Cardiac fibroblast (primary cell): ENCODE results near the gene MCIDAS.

Experiments
- DNase-seq, 2 donors: peaks; one replicate each; pipeline versions ENCODE4 v3.0.0 to v3.0.0-alpha.2; 2010; ENCODE audit warnings: low read depth in 2 of 2
- H3K4me3 ChIP-seq, 2 donors: replicated peaks in 1 of 2; 1 replicate in 1 of 2; 2 replicates in 1 of 2; pipeline ENCODE4 v1.5.1; 2011; ENCODE audit warnings: low read depth in 2 of 2, low read length in 2 of 2, mild to moderate bottlenecking in 2 of 2, moderate library complexity in 1 of 2
- CTCF ChIP-seq: IDR thresholded peaks from one replicate; pipeline ENCODE4 v1.5.1; 2011; ENCODE audit warnings: low read depth, mild to moderate bottlenecking, low read length, inconsistent platforms

Gene MCIDAS

GRCh38 chr5:55234121-55234700, 7.1 kb upstream of the MCIDAS start:
- peak overlapping the region; percentile 51 to 53 for H3K4me3 ChIP-seq
- DNase-seq: peak in 1 of 2 donors; percentile 37
- no peak for TF ChIP-seq CTCF

GRCh38 chr5:55232985-55233928, 6.1 kb upstream of the MCIDAS start, which contains the start of gene CCNO:
TSS of gene CCNO (minus strand) at chr5:55233608. CDS start at chr5:55233523, 85 bp downstream.
- peak; percentile 69 to 77 for DNase-seq
- H3K4me3 ChIP-seq: peak within 1 kb of the TSS; percentile 51 to 53

GRCh38 chr5:55232271-55232984, 5.3 kb upstream of the MCIDAS start:
- peak overlapping the region; percentile 51 to 53 for H3K4me3 ChIP-seq
- no peak for TF ChIP-seq CTCF
- DNase-seq: no peak

More at GRCh38 chr5:55232985-55233928, 6.1 kb upstream of the MCIDAS start, which contains the start of gene CCNO:
- TF ChIP-seq CTCF: no peak

GRCh38 chr5:55231919-55232270, 4.8 kb upstream of the MCIDAS start:
- TF ChIP-seq CTCF: no peak
- no peak overlapping the region for H3K4me3 ChIP-seq
- DNase-seq: peak in 1 of 2 donors; percentile 47

- H3K4me3 ChIP-seq: no peak overlapping the region
- no peak for TF ChIP-seq CTCF
- no peak for DNase-seq
Measured at GRCh38 chr5:55231029-55231918, 4.2 kb upstream of the MCIDAS start.
